H1 (cell line): ENCODE results near the gene RFTN2. TPM values are rescaled to one million over a fixed set of nuclear protein-coding genes. Genes with fewer than 3 reads are reported as not detected.

Experiments
- CTCF ChIA-PET: fragments of 300-600 bp; sonication (Branson Sonifier 250); formaldehyde crosslinking; loops from one replicate; lab custom pipeline; 2021; ENCODE audit not compliant: partially characterized antibody; lab: Charles Lee
- POLR2A ChIA-PET: fragments of 300-600 bp; sonication (Branson Sonifier 250); formaldehyde crosslinking; loops from one replicate; lab custom pipeline; 2021; ENCODE audit warnings: inconsistent platforms; ENCODE audit not compliant: partially characterized antibody; lab: Charles Lee
- DNase-seq, 2 experiments: peaks; one replicate each; pipeline versions ENCODE4 v3.0.0 to v3.0.0-alpha.2; 2010 to 2022; ENCODE audit warnings: low spot score in 2 of 2, low read depth in 1 of 2, mixed read lengths in 1 of 2
- FAIRE-seq: peaks from 2 replicates; lab custom pipeline; 2011; peaks lifted over from hg19 to GRCh38; lab: Jason Lieb, UNC
- H2AFZ ChIP-seq: 2 replicates; pipeline ENCODE4 v1.8.1; 2012; ENCODE audit warnings: low read length, inconsistent platforms
- H2AK5ac ChIP-seq: 2 replicates; pipeline ENCODE4 v1.6.1; 2013; ENCODE audit warnings: low read depth, low read length
- H2BK120ac ChIP-seq: replicated peaks from 2 replicates; pipeline ENCODE3; 2013; ENCODE audit warnings: low read depth, low read length, inconsistent platforms
- H2BK12ac ChIP-seq: 2 replicates; pipeline ENCODE4 v1.6.1; 2013; ENCODE audit warnings: low read depth, low read length
- H2BK15ac ChIP-seq: 2 replicates; pipeline ENCODE4 v1.6.1; 2013; ENCODE audit warnings: low read length
- H2BK20ac ChIP-seq: 2 replicates; pipeline ENCODE4 v1.6.1; 2013; ENCODE audit warnings: low read length
- H2BK5ac ChIP-seq: 2 replicates; pipeline ENCODE4 v1.6.1; 2013; ENCODE audit warnings: low read depth, low read length
- H3K14ac ChIP-seq: 2 replicates; pipeline ENCODE4 v1.6.1; 2013; ENCODE audit warnings: inconsistent platforms; ENCODE audit not compliant: insufficient read length
- H3K18ac ChIP-seq: 2 replicates; pipeline ENCODE4 v1.6.1; 2013; ENCODE audit warnings: low read length; ENCODE audit errors: extremely low read depth
- H3K23ac ChIP-seq: 2 replicates; pipeline ENCODE4 v1.6.1; 2013; ENCODE audit warnings: inconsistent platforms; ENCODE audit not compliant: insufficient read length
- H3K23me2 ChIP-seq: 2 replicates; pipeline ENCODE4 v1.6.1; 2013; ENCODE audit warnings: low read depth, low read length
- H3K27ac ChIP-seq: 2 replicates; pipeline ENCODE4 v1.6.1; 2011; ENCODE audit warnings: low read depth, low read length, inconsistent platforms
- H3K27me3 ChIP-seq, 4 experiments: replicated peaks in 1 of 4; 1 replicate in 1 of 4; 2 replicates in 3 of 4; pipeline versions ENCODE4 v1.6.1 to v1.8.1; 2011 to 2013; ENCODE audit warnings: low read length in 3 of 4, mild to moderate bottlenecking in 3 of 4, inconsistent platforms in 2 of 4, mixed read lengths in 2 of 4, moderate library complexity in 1 of 4; ENCODE audit not compliant: control insufficient read depth in 3 of 4, insufficient read depth in 3 of 4; ENCODE audit errors: extremely low read depth in 1 of 4
- H3K36me3 ChIP-seq, 4 experiments: 2 replicates each; pipeline versions ENCODE4 v1.6.1 to v1.8.1; 2011 to 2013; ENCODE audit warnings: mild to moderate bottlenecking in 4 of 4, low read length in 3 of 4, moderate library complexity in 2 of 4, control low read depth in 1 of 4, inconsistent platforms in 1 of 4; ENCODE audit not compliant: insufficient read depth in 4 of 4, control insufficient read depth in 2 of 4
- H3K4ac ChIP-seq: replicated peaks from 2 replicates; pipeline ENCODE3; 2013; ENCODE audit warnings: low read length, low read depth, mixed read lengths, inconsistent platforms; ENCODE audit not compliant: insufficient read length
- H3K4me1 ChIP-seq, 4 experiments: replicated peaks in 1 of 4; 1 replicate in 1 of 4; 2 replicates in 3 of 4; pipeline versions ENCODE4 v1.6.1 to v1.8.1; 2011 to 2013; ENCODE audit warnings: low read length in 3 of 4, inconsistent platforms in 2 of 4, mixed read lengths in 1 of 4; ENCODE audit not compliant: insufficient read depth in 4 of 4, control insufficient read depth in 3 of 4
- H3K4me2 ChIP-seq, 2 experiments: 2 replicates each; pipeline versions ENCODE4 v1.6.1 to v1.8.1; 2011 to 2013; ENCODE audit warnings: low read depth in 2 of 2, low read length in 2 of 2, control low read depth in 1 of 2, inconsistent platforms in 1 of 2, mild to moderate bottlenecking in 1 of 2; ENCODE audit not compliant: insufficient read depth in 1 of 2
- H3K4me3 ChIP-seq, 4 experiments: fragments of 200-600, 300-600 bp in 1 of 4; sonication (generic), shearing (Covaris generic), sonication (Bioruptor Twin) in 1 of 4; 2 replicates each; pipeline versions ENCODE4 v1.5.1 to v1.8.1; 2011 to 2016; ENCODE audit warnings: low read length in 4 of 4, low read depth in 3 of 4, control low read depth in 2 of 4, inconsistent platforms in 2 of 4, mild to moderate bottlenecking in 2 of 4, mixed read lengths in 1 of 4, moderate library complexity in 1 of 4; ENCODE audit not compliant: insufficient read depth in 2 of 4; ENCODE audit errors: extremely low read depth in 1 of 4
- H3K56ac ChIP-seq: replicated peaks from 2 replicates; pipeline ENCODE3; 2013; ENCODE audit warnings: low read depth, mild to moderate bottlenecking, mixed read lengths, low read length, inconsistent platforms; ENCODE audit not compliant: insufficient read length
- H3K79me1 ChIP-seq: 2 replicates; pipeline ENCODE4 v1.6.1; 2013; ENCODE audit warnings: low read depth, low read length, control low read depth
- H3K79me2 ChIP-seq, 2 experiments: 2 replicates each; pipeline versions ENCODE4 v1.6.1 to v1.8.1; 2012 to 2013; ENCODE audit warnings: low read length in 2 of 2, mild to moderate bottlenecking in 2 of 2, inconsistent platforms in 1 of 2; ENCODE audit not compliant: insufficient read depth in 2 of 2, control insufficient read depth in 1 of 2
- H3K9ac ChIP-seq, 4 experiments: replicated peaks in 1 of 4; 1 replicate in 1 of 4; 2 replicates in 3 of 4; pipeline versions ENCODE4 v1.6.1 to v1.8.1; 2011 to 2013; ENCODE audit warnings: low read depth in 3 of 4, low read length in 3 of 4, control low read depth in 2 of 4, mild to moderate bottlenecking in 2 of 4, moderate library complexity in 2 of 4, inconsistent platforms in 1 of 4; ENCODE audit errors: extremely low read depth in 1 of 4
- H3K9me3 ChIP-seq, 2 experiments: 2 replicates each; pipeline versions ENCODE4 v1.6.1 to v1.8.1; 2012 to 2013; ENCODE audit warnings: mild to moderate bottlenecking in 2 of 2, moderate library complexity in 2 of 2, control low read depth in 1 of 2, inconsistent platforms in 1 of 2, low read depth in 1 of 2, low read length in 1 of 2, mixed read lengths in 1 of 2; ENCODE audit not compliant: insufficient read depth in 2 of 2
- H4K20me1 ChIP-seq, 2 experiments: replicated peaks in 1 of 2; 2 replicates each; pipeline versions ENCODE3 to v1.8.1; 2011 to 2013; ENCODE audit warnings: inconsistent platforms in 2 of 2, low read length in 2 of 2, mild to moderate bottlenecking in 1 of 2; ENCODE audit not compliant: insufficient read depth in 2 of 2, control insufficient read depth in 1 of 2
- H4K5ac ChIP-seq: 2 replicates; pipeline ENCODE4 v1.6.1; 2013; ENCODE audit warnings: low read length, low read depth, mixed read lengths, inconsistent platforms; ENCODE audit not compliant: insufficient read length
- H4K8ac ChIP-seq: 2 replicates; pipeline ENCODE4 v1.8.0; 2013; ENCODE audit warnings: mild to moderate bottlenecking, moderate library complexity, low read length, inconsistent platforms; ENCODE audit not compliant: insufficient read depth; ENCODE audit errors: extremely low read depth
- H4K91ac ChIP-seq: replicated peaks from 2 replicates; pipeline ENCODE3; 2013; ENCODE audit warnings: low read length, mixed read lengths, inconsistent platforms; ENCODE audit not compliant: insufficient read length
- ASH2L ChIP-seq: fragments of 200-600, 300-600 bp; sonication (generic); IDR thresholded peaks from one replicate; pipeline ENCODE4 v1.7.1; 2017; ENCODE audit warnings: low read length
- POU5F1 ChIP-seq: IDR thresholded peaks from 2 replicates; pipeline ENCODE4 v1.6.1; 2011; ENCODE audit warnings: low read depth, mild to moderate bottlenecking, low read length, moderate library complexity
- WGBS, 2 experiments: shearing (Covaris generic) in 1 of 2; methylation state at CpG; one replicate each; pipeline versions ENCODE4 v1.1.6 to v1.1.7; 2013 to 2015; ENCODE audit warnings: low lambda C conversion rate in 2 of 2, mixed read lengths in 2 of 2, inconsistent platforms in 1 of 2, low coverage in 1 of 2, missing lambda C conversion rate in 1 of 2; ENCODE audit not compliant: insufficient replicate concordance in 2 of 2, insufficient coverage in 1 of 2, insufficient read length in 1 of 2; ENCODE audit errors: extremely low coverage in 1 of 2, missing lambda C conversion rate in 1 of 2; 5-methylcytosine and 5-hydroxymethylcytosine counted together
- polyA plus RNA-seq, 7 experiments: library from polyadenylated mRNA; depleted of rRNA in 3 of 7; stranded (reverse) in 5 of 7; unstranded in 2 of 7; fragments of >200 nt in 5 of 7; fragments of 200-250 nt in 2 of 7; gene quantifications; 1 replicate in 5 of 7; 2 replicates in 1 of 7; 4 replicates in 1 of 7; pipeline versions ENCODE4 v1.2.1 to v1.2.3, GENCODE V29; 2011 to 2013; ENCODE audit warnings: missing spikeins in 2 of 7, mixed read lengths in 2 of 7
- total RNA-seq: library from RNA; stranded (reverse); fragmentation: NEBNext Ultra II Directional; extraction: Animal tissue kit (Norgen Biotek cat#: 25700); gene quantifications from 2 replicates; pipeline ENCODE4 v1.2.1, GENCODE V29; 2021

RFTN2 gene
- total and polyA plus RNA-seq, 2 of the 8 experiments (the other 6 are each of a cell fraction or from before 2014, with no cell fraction given): 2.3 to 2.4 TPM

GRCh38 chr2:197559681-197560080, 115.7 kb downstream of the RFTN2 start:
- Histone ChIP-seq H3K4me2 (no peak overlapping the region), H3K56ac (no peak overlapping the region), H3K79me2 (no peaks in the 10 kb centered on the region), H4K5ac (no peak overlapping the region), H2BK12ac (no peak overlapping the region), H2BK5ac (no peak overlapping the region), H2BK15ac (no peak overlapping the region), H3K27me3 (no peaks in the 10 kb centered on the region), H3K27ac (no peak overlapping the region), H2BK20ac (no peak overlapping the region), H3K9ac (no peak overlapping the region), H3K4me3 (no peak overlapping the region), H3K23me2 (no peaks in the 10 kb centered on the region), H4K8ac (no peak overlapping the region), H4K91ac (no peak overlapping the region), H3K79me1 (no peaks in the 10 kb centered on the region), H3K14ac (no peak overlapping the region), H3K4ac (no peak overlapping the region), H2AFZ (no peak overlapping the region), H3K18ac (no peak overlapping the region), H4K20me1 (no peaks in the 10 kb centered on the region), H3K4me1 (no peaks in the 10 kb centered on the region), H3K9me3 (no peaks in the 10 kb centered on the region), H3K23ac (no peak overlapping the region), H2AK5ac (no peak overlapping the region), H2BK120ac (no peak overlapping the region), H3K36me3 (peaks cover 0 to 16% (median 0%) of the 10 kb centered on the region in 4 experiments; a peak in 2 of 8 replicates)
- CTCF ChIA-PET: no interaction called here
- FAIRE-seq (no peak), DNase-seq (no peak)
- POLR2A ChIA-PET: interaction anchor here (1.8 kb wide), 1 partner anchor 12 kb away, joined by 3 read pairs; no protein-coding TSS in a partner anchor
- WGBS, 2 experiments: 90% methylated on average over 5 of the region's 5 CpGs; no CpG with 5 or more reads in 1 of the 2 experiments
- TF ChIP-seq POU5F1 (no peak), ASH2L (no peak)
